ENCODE data around the gene ADGRD1.
"Not testable (repeated sequence)": the region's sequence is repeated elsewhere in the genome, so short reads cannot be mapped to it uniquely, and the experiment has no call there.

ADGRD1 gene

DNA sequence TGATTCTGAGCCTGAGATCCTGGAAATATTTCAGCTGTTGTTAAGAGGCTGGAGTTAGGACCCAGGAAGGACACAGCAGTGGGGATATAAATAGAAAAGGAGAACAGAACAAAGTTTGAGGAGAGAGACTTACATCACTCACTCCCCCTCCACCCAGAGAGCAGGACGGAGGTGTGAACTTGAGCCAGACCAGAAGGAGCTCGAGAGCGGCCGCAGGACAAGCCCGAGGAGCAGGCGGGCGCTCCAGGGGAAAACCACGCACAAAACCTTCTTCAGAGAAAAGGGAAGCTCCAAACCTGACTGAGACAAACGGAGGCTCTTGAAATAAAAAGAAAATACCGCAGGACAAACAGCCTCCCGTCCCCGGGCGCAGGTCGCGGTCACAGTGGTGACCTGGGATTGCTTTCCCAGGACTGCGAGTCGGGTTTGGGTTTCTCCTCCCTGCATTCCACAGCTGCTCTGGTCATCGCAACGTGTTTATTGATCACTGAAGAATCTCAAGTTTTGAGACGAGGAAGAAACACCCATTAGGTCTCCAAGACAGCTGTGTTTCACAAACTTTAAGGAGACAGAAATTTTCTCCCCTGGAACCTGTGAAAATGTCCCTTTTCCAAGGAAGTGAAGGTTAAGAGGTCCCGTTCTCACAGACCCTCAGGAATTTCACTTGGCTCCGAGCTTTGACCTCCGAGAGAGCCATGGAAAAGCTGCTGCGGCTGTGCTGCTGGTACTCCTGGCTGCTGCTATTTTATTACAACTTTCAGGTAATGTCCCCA, at the start of gene ADGRD1:
Gene ADGRD1 (plus strand): TSS at position 137 of the 773 bp plus-strand sequence. CDS start 559 bp downstream, at position 696.
- no peak for DNase-seq (ENCODE audit: low read depth in 2 of 2, low spot score in 1 of 2)

- no peak for DNase-seq (ENCODE audit: low read depth in 2 of 2, low spot score in 1 of 2)
Observed at GRCh38 chr12:130904064-130904463, 49.6 kb upstream of the ADGRD1 start.

GRCh38 chr12:130904936-130905455, 48.7 kb upstream of the ADGRD1 start:
- DNase-seq (ENCODE audit: low read depth in 2 of 2, low spot score in 1 of 2) = not testable (repeated sequence)

DNA sequence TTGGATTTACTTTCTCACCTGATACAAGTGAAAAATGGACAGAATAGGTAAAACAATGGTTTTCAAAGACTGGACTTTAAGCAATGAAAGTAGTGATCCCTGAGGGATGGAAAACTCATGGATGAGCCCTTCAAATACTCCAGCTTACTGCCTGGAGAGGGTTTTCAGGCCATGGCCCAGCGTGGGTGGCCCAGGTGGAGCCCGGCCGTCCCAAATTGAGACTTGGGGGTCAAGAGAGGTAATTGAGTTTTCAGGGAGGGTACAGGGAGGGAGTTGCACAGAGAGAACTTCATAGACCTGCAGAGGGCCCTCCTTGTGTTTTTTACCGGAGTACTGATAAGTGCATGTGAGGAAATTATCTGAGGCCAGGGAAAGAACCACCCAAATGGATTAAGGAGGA, 44.6 kb upstream of the ADGRD1 start:
- no peak for DNase-seq (ENCODE audit: low read depth in 2 of 2, low spot score in 1 of 2)

DNA sequence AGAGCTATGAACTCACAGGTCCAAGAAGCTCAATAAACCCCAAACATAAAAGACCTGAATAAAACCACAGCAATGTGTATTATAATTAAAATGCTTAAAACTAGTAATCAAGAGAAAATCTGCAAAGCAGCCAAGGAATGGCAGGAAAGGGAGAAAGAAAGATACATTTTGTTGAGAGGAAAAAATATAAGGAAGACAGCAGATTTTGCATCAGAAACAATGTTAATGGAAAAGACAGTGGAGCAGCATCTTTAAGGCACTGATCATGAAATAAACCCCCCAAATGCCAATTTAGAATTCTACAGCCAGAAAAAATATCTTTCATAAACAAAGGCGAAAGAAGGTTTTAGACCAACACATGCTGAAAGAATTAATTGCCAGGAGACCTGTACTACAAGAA, 42.5 kb upstream of the ADGRD1 start:
- DNase-seq (ENCODE audit: low read depth in 2 of 2, low spot score in 1 of 2) = no peak

GRCh38 chr12:130911933-130912332, 41.8 kb upstream of the ADGRD1 start:
- no peak for DNase-seq (ENCODE audit: low read depth in 2 of 2, low spot score in 1 of 2)

DNA sequence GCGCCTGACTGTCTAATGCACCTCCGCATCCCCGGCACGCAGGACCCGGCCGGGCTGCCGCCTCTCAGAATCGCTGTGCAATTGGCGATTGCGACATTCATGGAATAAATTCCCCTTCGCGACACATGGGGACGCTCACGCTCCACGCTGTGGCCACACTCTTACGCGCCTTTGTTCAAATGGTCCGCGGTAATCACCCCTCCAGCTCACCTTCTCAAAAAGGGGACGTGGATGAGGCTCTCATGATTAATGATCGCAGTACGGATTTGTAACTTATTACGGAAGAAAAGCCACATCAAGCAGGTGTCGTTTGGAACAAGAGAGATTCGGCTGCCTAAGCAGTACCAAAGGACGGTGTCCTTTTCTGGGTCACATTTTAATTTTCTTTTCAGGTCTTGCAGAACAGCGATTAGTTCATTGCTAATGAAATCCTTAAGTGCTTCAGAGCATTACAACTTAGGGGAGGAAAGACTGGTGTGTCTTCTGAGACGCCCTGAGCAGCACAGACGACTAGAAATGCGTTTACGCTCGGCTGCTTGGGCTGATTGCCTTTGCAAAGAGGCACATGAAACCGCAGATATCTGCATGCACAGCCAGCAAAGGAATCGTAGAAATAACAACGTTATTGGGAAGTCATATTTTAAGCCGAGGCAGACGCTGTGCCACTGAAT, 37.3 kb upstream of the ADGRD1 start:
- DNase-seq (ENCODE audit: low read depth in 2 of 2, low spot score in 1 of 2) = no peak

DNA sequence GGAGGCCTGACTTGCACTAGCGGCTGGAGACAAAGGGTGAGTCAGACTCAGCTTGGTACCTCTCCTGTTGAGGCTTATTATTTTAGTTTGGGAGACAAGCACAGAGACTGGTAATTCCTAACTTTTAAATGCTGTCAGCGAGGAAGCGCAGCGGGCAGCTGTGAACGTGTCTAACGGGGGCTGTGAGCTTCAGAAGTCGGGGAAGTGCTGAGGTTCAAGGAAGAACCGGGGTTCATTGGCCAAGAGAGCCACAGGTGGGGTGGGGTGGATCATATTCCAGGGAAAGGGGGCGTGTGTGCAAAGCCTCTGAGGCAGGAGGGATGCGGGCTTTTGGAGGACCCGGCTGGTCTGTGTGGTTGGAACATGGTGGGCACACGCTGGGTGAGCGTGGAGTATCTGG, 36.1 kb upstream of the ADGRD1 start:
- DNase-seq (ENCODE audit: low read depth in 2 of 2, low spot score in 1 of 2) = no peak

- no peak for DNase-seq (ENCODE audit: low read depth in 2 of 2, low spot score in 1 of 2)
Observed at GRCh38 chr12:130919086-130919485, 34.6 kb upstream of the ADGRD1 start.

DNA sequence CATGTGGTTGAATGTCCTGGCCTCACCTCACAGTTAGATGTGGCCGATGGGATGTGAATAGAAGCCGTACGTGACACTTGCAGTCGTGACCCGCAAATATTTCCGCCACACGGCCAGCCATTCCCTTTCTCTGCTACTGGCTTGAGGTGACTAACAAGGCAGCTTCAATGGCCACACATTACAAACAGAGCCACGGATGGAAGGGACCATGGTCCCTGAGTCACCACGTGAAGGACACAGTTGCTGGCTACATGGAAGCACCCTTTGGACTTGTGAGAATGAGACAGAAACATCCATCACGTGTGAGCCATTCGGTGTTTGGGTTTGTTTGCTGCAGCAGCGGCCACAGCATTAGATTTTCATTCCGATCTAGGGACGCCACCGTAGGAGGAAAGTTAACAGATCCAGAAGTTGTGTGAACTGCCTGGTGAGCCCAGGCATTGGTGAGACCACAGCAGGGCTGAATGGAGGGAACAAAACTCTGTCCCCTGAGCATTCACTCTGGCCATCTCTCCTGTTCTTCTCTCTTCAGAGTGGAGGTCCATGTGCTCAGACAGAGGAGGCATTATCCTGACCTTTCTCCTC, 33.5 kb upstream of the ADGRD1 start:
- DNase-seq (ENCODE audit: low read depth in 2 of 2, low spot score in 1 of 2) = no peak

GRCh38 chr12:130920723-130921381, 32.9 kb upstream of the ADGRD1 start:
- no peak for DNase-seq (ENCODE audit: low read depth in 2 of 2, low spot score in 1 of 2)

- DNase-seq (ENCODE audit: low read depth in 2 of 2, low spot score in 1 of 2) = no peak
Observed at GRCh38 chr12:130922511-130922953, 31.2 kb upstream of the ADGRD1 start.

DNA sequence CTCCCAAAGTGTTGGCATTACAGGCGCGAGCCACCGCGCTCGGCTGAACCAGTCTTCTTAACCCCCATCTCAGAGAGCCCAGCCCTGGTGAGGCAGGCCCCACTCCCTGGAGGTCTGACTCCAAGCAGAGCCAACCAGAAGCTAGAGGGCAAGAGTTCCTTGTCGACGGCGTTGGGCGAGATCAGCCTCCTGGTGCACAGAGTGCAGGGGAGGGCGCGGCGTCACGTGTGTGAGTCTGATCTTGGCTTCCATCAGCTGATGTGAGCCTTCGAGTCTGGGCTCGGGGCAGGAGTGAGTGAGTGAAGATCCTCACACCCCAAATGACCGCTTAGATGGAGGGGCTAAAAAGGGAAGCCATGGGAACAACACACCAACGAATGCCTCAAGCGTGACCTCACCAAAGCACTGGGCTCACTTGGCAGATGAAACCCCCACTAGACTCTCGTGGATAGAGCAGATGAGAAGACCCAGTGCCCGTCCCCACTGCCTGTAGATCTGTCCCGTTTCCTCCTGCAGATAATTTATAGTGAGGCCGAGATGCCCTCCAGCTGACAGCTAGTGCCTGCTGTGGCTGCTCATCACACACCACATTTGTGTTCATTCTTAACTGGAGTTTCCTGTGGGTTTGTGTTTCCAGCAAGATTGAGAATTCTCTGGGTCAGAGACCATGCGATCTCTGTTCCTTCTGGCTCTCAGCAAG, 28.6 kb upstream of the ADGRD1 start:
- no peak for DNase-seq (ENCODE audit: low read depth in 2 of 2, low spot score in 1 of 2)

- DNase-seq (ENCODE audit: low read depth in 2 of 2, low spot score in 1 of 2) = no peak
Observed at GRCh38 chr12:130925666-130926015, 28.1 kb upstream of the ADGRD1 start.

DNA sequence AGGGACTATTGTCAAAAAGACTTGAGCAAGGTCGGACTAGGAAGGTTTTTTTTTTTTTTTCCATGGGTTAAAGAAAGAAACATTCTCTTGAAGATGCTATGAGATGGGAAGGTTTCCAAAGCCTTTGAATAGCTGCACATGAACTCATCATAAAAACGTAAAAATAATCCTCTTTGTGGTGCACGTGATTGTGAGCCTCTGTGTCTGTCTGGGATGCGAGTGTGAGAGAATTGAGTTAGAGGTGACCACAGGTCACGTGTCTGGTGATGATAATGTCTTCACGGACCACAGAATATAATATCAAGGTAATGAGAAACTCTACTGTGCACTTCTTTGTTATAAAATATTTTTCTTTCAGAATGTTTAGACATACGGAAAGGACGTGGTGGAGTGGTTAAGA, 24.3 kb upstream of the ADGRD1 start:
- DNase-seq (ENCODE audit: low read depth in 2 of 2, low spot score in 1 of 2) = no peak

DNA sequence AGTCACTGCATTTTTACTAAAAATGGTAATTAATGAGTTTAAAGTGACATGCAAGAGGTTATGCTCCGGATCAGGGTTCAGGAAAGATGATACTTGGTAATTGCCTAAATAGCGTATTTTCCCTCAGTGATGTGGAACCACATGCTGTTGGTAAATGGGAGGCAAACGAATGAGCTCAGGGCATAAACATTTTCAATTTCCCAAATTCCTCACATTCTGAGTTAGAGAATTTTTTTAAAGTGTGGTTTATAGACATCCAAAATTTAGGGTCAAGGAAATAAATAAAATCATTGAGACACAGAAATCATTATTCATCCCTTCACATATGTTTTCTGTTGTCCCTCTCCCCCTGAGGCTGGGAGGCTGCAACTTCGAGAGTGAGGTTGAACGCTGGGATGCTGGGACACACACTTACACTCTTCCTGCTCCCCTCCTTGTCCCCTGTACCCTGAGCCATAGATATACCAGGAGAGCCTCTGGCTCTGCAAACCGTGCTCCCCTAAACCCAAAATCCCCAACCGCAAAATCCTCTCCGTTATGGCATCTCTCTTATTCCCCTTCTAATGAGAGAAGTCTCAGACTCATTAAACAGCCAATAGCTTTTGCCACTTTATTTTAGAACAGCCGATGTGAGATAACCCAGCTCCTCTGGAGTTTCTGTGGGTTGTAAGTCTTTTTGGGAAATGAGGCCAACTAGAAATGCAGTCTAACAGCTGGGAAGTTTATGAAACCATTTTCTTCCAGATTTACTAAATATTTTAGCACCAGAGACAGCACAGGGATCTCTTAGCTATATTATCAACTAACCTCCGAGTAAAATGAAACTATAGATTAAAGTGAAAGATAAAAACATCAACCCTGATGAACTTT, 21.4 kb upstream of the ADGRD1 start:
- no peak for DNase-seq (ENCODE audit: low read depth in 2 of 2, low spot score in 1 of 2)

DNA sequence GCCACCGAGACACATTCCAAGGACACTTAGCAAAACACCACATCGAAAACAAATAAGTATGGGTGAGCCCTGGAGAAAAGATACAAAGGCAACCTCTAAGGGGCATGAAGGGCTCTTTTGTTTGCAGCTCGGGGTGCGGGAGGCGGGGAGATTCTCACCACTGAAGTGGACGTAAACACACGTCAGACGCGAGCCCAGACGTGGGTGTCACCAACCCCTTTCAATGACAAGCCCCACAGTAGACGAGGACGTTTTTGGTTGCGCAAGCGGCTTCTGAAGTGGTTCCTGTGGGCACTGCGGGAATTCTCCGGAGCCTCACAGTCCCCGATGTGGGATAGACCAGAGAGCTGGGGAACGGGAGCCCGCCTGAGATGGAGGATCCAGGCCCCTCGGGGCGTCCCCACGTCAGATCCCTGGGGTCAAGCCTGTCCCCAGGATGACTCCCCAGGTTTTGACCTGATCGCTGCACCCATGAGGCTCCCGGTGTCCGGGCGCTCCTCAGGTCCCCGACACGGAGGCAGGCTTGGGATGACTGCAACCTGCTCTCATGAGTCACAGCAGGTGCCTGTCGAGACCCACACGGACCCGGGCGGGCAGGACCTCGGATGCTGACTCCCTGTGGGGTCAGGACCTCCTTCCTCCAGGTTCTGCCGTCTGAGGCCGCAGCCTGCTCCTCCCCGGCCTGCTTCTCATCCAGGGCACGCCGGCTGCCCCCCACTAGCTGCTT, 20.3 kb upstream of the ADGRD1 start:
- no peak for DNase-seq (ENCODE audit: low read depth in 2 of 2, low spot score in 1 of 2)

GRCh38 chr12:130934753-130935152, 19.0 kb upstream of the ADGRD1 start:
- DNase-seq (ENCODE audit: low read depth in 2 of 2, low spot score in 1 of 2) = no peak

DNA sequence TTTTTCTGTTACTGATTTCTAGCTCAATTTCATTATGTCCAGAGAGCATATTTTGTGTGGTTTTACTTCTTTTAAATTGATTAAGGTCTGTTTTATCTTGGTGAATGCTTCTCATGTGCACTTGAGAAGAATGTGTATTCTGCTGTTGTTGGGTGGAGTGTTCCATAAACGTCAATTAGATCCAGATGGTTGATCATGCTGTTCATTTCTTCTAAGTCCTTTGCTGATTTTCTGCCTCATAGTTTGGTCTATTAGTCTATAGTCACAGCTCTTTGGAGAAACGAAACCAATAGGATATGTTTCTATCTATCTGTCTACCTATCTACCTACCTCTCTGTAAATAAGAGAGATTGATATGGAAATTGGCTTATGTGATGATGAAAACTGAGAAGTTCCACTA, 17.1 kb upstream of the ADGRD1 start:
- DNase-seq (ENCODE audit: low read depth in 2 of 2, low spot score in 1 of 2) = no peak
